HepG2 (cell line): ENCODE results near the gene IRF3. TPM values are rescaled to one million over a fixed set of nuclear protein-coding genes. Genes with fewer than 3 reads are reported as not detected.
A peak's percentile ranks its signal among the peaks of the same experiment; 100 is the strongest.

Experiments used
- ATAC-seq: fragments of 200-7000 bp; cut with Tn5 transposase; 3 replicates; pipeline ENCODE4 v1.9.1; 2020; ENCODE audit warnings: mild to moderate bottlenecking, moderate library complexity
- BruUV-seq: library from RNA; stranded (reverse); fragments of 400-500 nt; replicated peaks from 2 replicates; lab custom pipeline; 2021; lab: Mats Ljungman, UMichigan
- CTCF ChIA-PET: fragments of 300-600 bp; formaldehyde crosslinking; extraction: SDS; loops from one replicate; lab custom pipeline; 2021; ENCODE audit warnings: low total read pairs, inconsistent platforms, low intra/inter-chr PET ratio; lab: Yijun Ruan, JAX
- POLR2A ChIA-PET: fragments of 350-600 bp; sonication (Branson Sonifier 250); formaldehyde crosslinking; loops from one replicate; lab custom pipeline; 2020; ENCODE audit warnings: antibody characterized with exemption, inconsistent platforms; lab: Yijun Ruan, JAX
- DNase-seq: peaks from one replicate; pipeline ENCODE4 v3.0.0-alpha.2; 2015; ENCODE audit warnings: low spot score
- FAIRE-seq: peaks from 3 replicates; lab custom pipeline; 2011; peaks lifted over from hg19 to GRCh38; lab: Jason Lieb, UNC
- H2AFZ ChIP-seq: one replicate; pipeline ENCODE4 v1.6.1; 2011; ENCODE audit warnings: low read length, inconsistent platforms
- H3K27ac ChIP-seq: fragments of 300-600 bp; 3 replicates; pipeline ENCODE4 v1.8.0; 2011; ENCODE audit warnings: mixed run types, mild to moderate bottlenecking, mixed read lengths, low read length, inconsistent platforms; ENCODE audit not compliant: insufficient read depth; ENCODE audit errors: extremely low read length
- H3K27me3 ChIP-seq, 2 experiments: fragments of 200-600 bp in 1 of 2; 2 replicates in 1 of 2; 3 replicates in 1 of 2; pipeline versions ENCODE4 v1.6.0 to v1.8.0; 2011; ENCODE audit warnings: low read length in 2 of 2, mild to moderate bottlenecking in 2 of 2, moderate library complexity in 2 of 2, inconsistent platforms in 1 of 2; ENCODE audit not compliant: insufficient read depth in 2 of 2, control insufficient read depth in 1 of 2
- H3K36me3 ChIP-seq, 2 experiments: fragments of 200-600 bp in 1 of 2; replicated peaks in 1 of 2; 2 replicates in 1 of 2; 3 replicates in 1 of 2; pipeline versions ENCODE4 v1.5.1 to v1.8.0; 2011; ENCODE audit warnings: low read length in 2 of 2, inconsistent platforms in 1 of 2; ENCODE audit not compliant: insufficient read depth in 2 of 2, control insufficient read depth in 1 of 2
- H3K4me1 ChIP-seq: 2 replicates; pipeline ENCODE4 v1.5.1; 2012; ENCODE audit warnings: low read length, inconsistent platforms; ENCODE audit not compliant: insufficient read depth
- H3K4me2 ChIP-seq: 2 replicates; pipeline ENCODE4 v1.6.0; 2011; ENCODE audit warnings: low read depth, low read length, inconsistent platforms
- H3K4me3 ChIP-seq, 3 experiments: fragments of 200-600 bp in 1 of 3; sonication (generic), shearing (Covaris generic) in 1 of 3; replicated peaks in 1 of 3; 2 replicates each; pipeline ENCODE4 v1.5.1; 2011 to 2016; ENCODE audit warnings: low read length in 3 of 3, inconsistent platforms in 2 of 3, low read depth in 2 of 3, mild to moderate bottlenecking in 2 of 3, control low read depth in 1 of 3, mixed read lengths in 1 of 3; ENCODE audit not compliant: insufficient read depth in 1 of 3
- H3K79me2 ChIP-seq: one replicate; pipeline ENCODE4 v1.6.1; 2011; ENCODE audit warnings: low read length, inconsistent platforms; ENCODE audit not compliant: insufficient read depth
- H3K9ac ChIP-seq: 2 replicates; pipeline ENCODE4 v1.6.0; 2011; ENCODE audit warnings: mild to moderate bottlenecking, low read depth, low read length, inconsistent platforms; ENCODE audit not compliant: insufficient read depth
- H3K9me3 ChIP-seq: 2 replicates; pipeline ENCODE4 v1.5.1; 2012; ENCODE audit warnings: mild to moderate bottlenecking, low read length
- H4K20me1 ChIP-seq: 2 replicates; pipeline ENCODE4 v1.6.0; 2011; ENCODE audit warnings: inconsistent platforms, mild to moderate bottlenecking, low read length, moderate library complexity; ENCODE audit not compliant: insufficient read depth
- AGO2 ChIP-seq: fragments of 200-400 bp; formaldehyde crosslinking; optimal IDR thresholded peaks from 2 replicates; pipeline ENCODE3; 2017; ENCODE audit warnings: mild to moderate bottlenecking, low read depth, low read length, moderate library complexity
- ELF1 ChIP-seq: sonication (generic); formaldehyde crosslinking; IDR thresholded peaks from 2 replicates; pipeline ENCODE4 v1.4.0; 2020; ENCODE audit warnings: missing genetic modification reagents
- FOXO1 ChIP-seq: sonication (generic); formaldehyde crosslinking; IDR thresholded peaks from 2 replicates; pipeline ENCODE4 v1.4.0; 2020; ENCODE audit warnings: missing genetic modification reagents
- GATAD1 ChIP-seq: IDR thresholded peaks from 2 replicates; pipeline ENCODE4 v1.6.1; 2016; ENCODE audit warnings: missing genetic modification reagents, missing compliant biosample characterization
- HDAC2 ChIP-seq: sonication (generic); formaldehyde crosslinking; IDR thresholded peaks from 2 replicates; pipeline ENCODE4 v1.4.0; 2020; ENCODE audit warnings: missing genetic modification reagents
- MEF2D ChIP-seq: sonication (generic); formaldehyde crosslinking; IDR thresholded peaks from 2 replicates; pipeline ENCODE4 v1.5.1; 2020; ENCODE audit warnings: mild to moderate bottlenecking, missing genetic modification reagents
- MTA1 ChIP-seq: sonication (generic); formaldehyde crosslinking; IDR thresholded peaks from 2 replicates; pipeline ENCODE4 v1.4.0; 2020; ENCODE audit warnings: missing genetic modification reagents, mild to moderate bottlenecking, borderline replicate concordance
- SAFB2 ChIP-seq: sonication (generic); formaldehyde crosslinking; IDR thresholded peaks from 2 replicates; pipeline ENCODE4 v1.5.1; 2020; ENCODE audit warnings: missing genetic modification reagents, low read depth, mild to moderate bottlenecking, borderline replicate concordance
- SP140L ChIP-seq: sonication (generic); formaldehyde crosslinking; IDR thresholded peaks from 2 replicates; pipeline ENCODE4 v1.4.0; 2020; ENCODE audit warnings: missing genetic modification reagents, borderline replicate concordance
- ZNF318 ChIP-seq: sonication (generic); formaldehyde crosslinking; IDR thresholded peaks from 2 replicates; pipeline ENCODE4 v1.4.0; 2020; ENCODE audit warnings: mild to moderate bottlenecking, missing genetic modification reagents
- WGBS: methylation state at CpG from one replicate; pipeline ENCODE4 v1.1.6; 2017; ENCODE audit warnings: low lambda C conversion rate; 5-methylcytosine and 5-hydroxymethylcytosine counted together
- in situ Hi-C: cut with HindIII; loops from 2 replicates; pipeline ENCODE4 v1.10.0; 2017; ENCODE audit warnings: low pct_unique_long_range_greater_than_20kb; ENCODE audit not compliant: extremely low pct_ligation_motif_present
- intact Hi-C: fragments of 100-400 bp; cut with micrococcal nuclease; formaldehyde crosslinking; loops from one replicate; pipeline ENCODE4 v1.10.0; 2022; ENCODE audit not compliant: unreplicated experiment
- polyA plus RNA-seq, 8 experiments: library from polyadenylated mRNA; depleted of rRNA in 3 of 8; stranded (reverse) in 7 of 8; unstranded in 1 of 8; fragments of >200 nt; fragmentation: Illumina TruSeq in 4 of 8; extraction: Trizol in 4 of 8; gene quantifications; 2 replicates each; pipeline versions ENCODE4 v1.2.1 to v1.2.3, GENCODE V29; 2011 to 2016; ENCODE audit warnings: low read depth in 4 of 8, missing spikeins in 1 of 8, mixed read lengths in 1 of 8; ENCODE audit not compliant: insufficient read depth in 1 of 8
- total RNA-seq, 5 experiments: library from RNA; depleted of rRNA; stranded (reverse); fragments of >200 nt; fragmentation: Illumina TruSeq; extraction: Trizol; gene quantifications; 2 replicates each; pipeline ENCODE4 v1.2.3, GENCODE V29; 2016; ENCODE audit warnings: low read depth in 1 of 5

The IRF3 gene
- total and polyA plus RNA-seq, 2 of the 13 experiments (the other 11 are each of a cell fraction or from before 2014, with no cell fraction given): 61.9 to 65.5 TPM

- no peak for TF ChIP-seq ELF1 (CRISPR knock-in tag)
- no peak for TF ChIP-seq AGO2
- no peak for TF ChIP-seq SAFB2 (CRISPR knock-in tag)
- TF ChIP-seq MTA1 (CRISPR knock-in tag): peak; percentile 36; the same call in 1 of the 2 replicates
- TF ChIP-seq, all 625 proteins: peak for 4
Measured at GRCh38 chr19:49657493-49658138, 8.0 kb downstream of the IRF3 start (continued).

- Histone ChIP-seq H4K20me1 (no peaks in the 10 kb centered on the region), H3K9ac (no peak overlapping the region), H3K9me3 (no peaks in the 10 kb centered on the region), H2AFZ (no peak overlapping the region), H3K4me3 (no peak overlapping the region), H3K4me1 (peaks cover 14% of the 10 kb centered on the region; the same call in 1 of the 2 replicates), H3K27me3 (no peaks in the 10 kb centered on the region), H3K27ac (no peak overlapping the region), H3K4me2 (no peak overlapping the region), H3K79me2 (no peaks in the 10 kb centered on the region), H3K36me3 (peaks cover 26 to 77% of the 10 kb centered on the region in 2 experiments; a peak in 4 of 5 replicates)
- WGBS: 94% methylated on average over 16 of the region's 17 CpGs
- CTCF ChIA-PET: no interaction called here
- ATAC-seq (no peak), DNase-seq (no peak), FAIRE-seq (no peak)
- POLR2A ChIA-PET: interaction anchor here (1.4 to 2.1 kb wide), 2 partner anchors 8 to 14 kb away, joined by 3 to 7 read pairs; partner anchors contain the start of gene SCAF1
- no TSS peak for BruUV-seq
- in situ Hi-C loops: no loop called here
- intact Hi-C loops: no loop called here
- TF ChIP-seq FOXO1 (CRISPR knock-in tag) (no peak), HDAC2 (CRISPR knock-in tag) (no peak), MEF2D (CRISPR knock-in tag) (no peak), GATAD1 (CRISPR knock-in tag) (no peak), SP140L (CRISPR knock-in tag) (no peak), ZNF318 (CRISPR knock-in tag) (no peak)
Measured at GRCh38 chr19:49656456-49657109, 9.1 kb downstream of the IRF3 start.
